CD4-positive, alpha-beta T cell (primary cell): ENCODE measurements around the gene PLEKHA8. TPM values are rescaled to one million over a fixed set of nuclear protein-coding genes. Genes with fewer than 3 reads are reported as not detected.

Experiments used
- ATAC-seq: fragments of 200-7000 bp; cut with Tn5 transposase; one replicate; pipeline ENCODE4 v1.10.0; 2022; ENCODE audit warnings: mild to moderate bottlenecking; ENCODE audit not compliant: poor library complexity
- CTCF ChIA-PET: fragments of 350-600 bp; sonication (Branson Sonifier 250); formaldehyde crosslinking; loops from one replicate; lab custom pipeline; 2021; ENCODE audit warnings: antibody characterized with exemption, inconsistent platforms; lab: Charles Lee
- POLR2A ChIA-PET: fragments of 350-600 bp; sonication (Branson Sonifier 250); formaldehyde crosslinking; loops from one replicate; lab custom pipeline; 2021; ENCODE audit warnings: antibody characterized with exemption, inconsistent platforms; lab: Charles Lee
- DNase-seq, 14 experiments: peaks; one replicate each; pipeline ENCODE4 v3.0.0-alpha.2; 2013 to 2020; ENCODE audit warnings: mixed read lengths in 2 of 14
- H3K27ac ChIP-seq, 2 donors: one replicate each; pipeline versions ENCODE4 v1.5.1 to v1.7.0; 2013; ENCODE audit warnings: low read length in 2 of 2, low read depth in 1 of 2, mild to moderate bottlenecking in 1 of 2
- H3K27me3 ChIP-seq, 2 experiments: 1 replicate in 1 of 2; 2 replicates in 1 of 2; pipeline versions ENCODE4 v1.6.1 to v1.7.0; 2013; ENCODE audit warnings: low read length in 2 of 2, control low read depth in 1 of 2, mild to moderate bottlenecking in 1 of 2, moderate library complexity in 1 of 2; ENCODE audit not compliant: insufficient read depth in 2 of 2, control insufficient read depth in 1 of 2
- H3K36me3 ChIP-seq: one replicate; pipeline ENCODE4 v1.6.1; 2013; ENCODE audit warnings: low read length, control low read depth; ENCODE audit not compliant: insufficient read depth
- H3K4me1 ChIP-seq: one replicate; pipeline ENCODE4 v1.6.1; 2013; ENCODE audit warnings: low read length, control low read depth; ENCODE audit not compliant: insufficient read depth
- H3K4me3 ChIP-seq: one replicate; pipeline ENCODE4 v1.5.1; 2013; ENCODE audit warnings: mild to moderate bottlenecking, low read length, moderate library complexity
- H3K9me3 ChIP-seq, 2 experiments: 1 replicate in 1 of 2; 2 replicates in 1 of 2; pipeline versions ENCODE4 v1.6.1 to v1.7.0; 2013; ENCODE audit warnings: low read length in 2 of 2, mild to moderate bottlenecking in 2 of 2, control low read depth in 1 of 2, moderate library complexity in 1 of 2; ENCODE audit not compliant: control insufficient read depth in 1 of 2, insufficient read depth in 1 of 2
- H3K27ac Mint-ChIP-seq: one replicate; pipeline ENCODE4 v1.8.0; 2020; ENCODE audit warnings: mixed read lengths
- H3K27me3 Mint-ChIP-seq: one replicate; pipeline ENCODE4 v1.8.0; 2021; ENCODE audit warnings: mixed read lengths
- H3K36me3 Mint-ChIP-seq: one replicate; pipeline ENCODE4 v1.8.0; 2021; ENCODE audit warnings: low read depth, mixed read lengths
- H3K4me1 Mint-ChIP-seq: one replicate; pipeline ENCODE4 v1.8.0; 2021; ENCODE audit warnings: low read depth, mixed read lengths
- H3K4me3 Mint-ChIP-seq: one replicate; pipeline ENCODE4 v1.8.0; 2020; ENCODE audit warnings: mild to moderate bottlenecking, mixed read lengths
- H3K9me3 Mint-ChIP-seq: one replicate; pipeline ENCODE4 v1.8.0; 2020; ENCODE audit warnings: mixed read lengths
- intact Hi-C, 2 experiments: fragments of 100-400 bp; cut with DNase I in 1 of 2; cut with micrococcal nuclease in 1 of 2; formaldehyde crosslinking; loops; one replicate each; pipeline versions ENCODE4 v1.15.1 to v1.9.0; 2023 to 2025; cut with DNase I, micrococcal nuclease
- total RNA-seq, 174 experiments: library from RNA in 2 of 174; stranded (reverse) in 2 of 174; gene quantifications; one replicate each; pipeline ENCODE4 v1.2.3 and lab custom pipeline; 2021 to 2026
- TF ChIP-seq, protein P1 (sequence below): fragments of 200-600 bp; IDR thresholded peaks from one replicate; pipeline ENCODE4 v1.8.0; 2022; ENCODE audit warnings: antibody characterized with exemption, mild to moderate bottlenecking

Gene PLEKHA8
- total RNA-seq, 2 experiments from 2014 or later, result 7.0 to 7.4 TPM

DNA sequence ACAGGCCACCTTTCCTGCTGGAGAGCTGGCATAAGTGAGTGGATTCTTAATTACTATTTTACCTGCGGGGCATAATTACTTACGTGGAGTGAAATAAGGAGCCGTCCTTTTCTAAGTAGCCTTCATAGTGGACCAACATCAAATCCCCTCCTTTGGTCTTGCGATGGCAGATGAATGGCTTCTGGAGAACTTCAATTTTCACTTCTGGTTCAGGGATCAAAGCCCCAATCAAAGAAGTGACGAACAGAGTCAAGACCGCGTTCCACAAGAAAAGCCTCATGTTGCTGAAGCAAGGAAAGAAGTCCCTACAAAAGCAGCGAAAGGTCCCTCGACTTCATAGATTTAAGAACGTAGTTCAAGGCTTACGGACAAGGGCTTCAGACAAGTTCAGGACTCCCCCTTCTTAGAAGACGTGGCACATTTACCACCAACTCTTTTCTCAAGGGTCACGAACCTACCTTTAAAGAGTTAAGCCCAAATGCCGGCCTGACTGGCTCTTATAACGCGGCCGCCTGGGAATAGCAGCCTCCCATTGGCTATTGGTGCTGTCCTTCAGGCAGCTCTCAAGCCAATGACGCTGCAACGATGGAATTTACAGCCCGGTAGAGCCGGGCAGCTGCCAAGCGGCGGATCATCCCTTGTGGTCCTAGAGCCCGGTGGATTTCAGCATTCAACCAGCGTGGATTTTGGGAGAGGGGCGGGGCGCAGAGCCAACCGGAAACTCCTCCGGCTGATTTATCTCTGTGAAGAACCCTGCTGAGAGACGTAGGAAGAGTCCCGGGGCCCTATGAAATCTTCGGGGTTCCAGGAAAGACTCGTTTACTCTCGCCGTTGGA, 1.8 kb upstream of the PLEKHA8 start, which contains the start of gene FKBP14:
Gene FKBP14 (minus strand): TSS at position 474 of the 836 bp plus-strand sequence. CDS start 194 bp downstream, at position 280.
- H3K27me3 ChIP-seq, result no peaks in the 10 kb centered on the region
- Mint-ChIP-seq H3K27ac (peak within 1 kb of the TSS; percentile 80), H3K4me1 (peaks cover 42% of the 10 kb centered on the region), H3K4me3 (peak within 1 kb of the TSS; percentile 90), H3K36me3 (peaks cover 27% of the 10 kb centered on the region), H3K27me3 (no peaks in the 10 kb centered on the region), H3K9me3 (no peaks in the 10 kb centered on the region)
- H3K27ac ChIP-seq, result peak within 1 kb of the TSS; percentile 36 to 50
- ATAC-seq (peak; percentile 82), DNase-seq (peak; percentile 76 to 97 (median 88))
- intact Hi-C loops, result loop anchor here (2.0 to 10.0 kb wide), 8 partner anchors 34 to 571 kb away; partner anchors contain the start of genes MTURN (in 1 of the 2) and ZNRF2 (in 1 of the 2)
- peak within 1 kb of the TSS; percentile 70 for H3K4me3 ChIP-seq
- peaks cover 14% of the 10 kb centered on the region for H3K4me1 ChIP-seq
- TF ChIP-seq, protein P1, sequence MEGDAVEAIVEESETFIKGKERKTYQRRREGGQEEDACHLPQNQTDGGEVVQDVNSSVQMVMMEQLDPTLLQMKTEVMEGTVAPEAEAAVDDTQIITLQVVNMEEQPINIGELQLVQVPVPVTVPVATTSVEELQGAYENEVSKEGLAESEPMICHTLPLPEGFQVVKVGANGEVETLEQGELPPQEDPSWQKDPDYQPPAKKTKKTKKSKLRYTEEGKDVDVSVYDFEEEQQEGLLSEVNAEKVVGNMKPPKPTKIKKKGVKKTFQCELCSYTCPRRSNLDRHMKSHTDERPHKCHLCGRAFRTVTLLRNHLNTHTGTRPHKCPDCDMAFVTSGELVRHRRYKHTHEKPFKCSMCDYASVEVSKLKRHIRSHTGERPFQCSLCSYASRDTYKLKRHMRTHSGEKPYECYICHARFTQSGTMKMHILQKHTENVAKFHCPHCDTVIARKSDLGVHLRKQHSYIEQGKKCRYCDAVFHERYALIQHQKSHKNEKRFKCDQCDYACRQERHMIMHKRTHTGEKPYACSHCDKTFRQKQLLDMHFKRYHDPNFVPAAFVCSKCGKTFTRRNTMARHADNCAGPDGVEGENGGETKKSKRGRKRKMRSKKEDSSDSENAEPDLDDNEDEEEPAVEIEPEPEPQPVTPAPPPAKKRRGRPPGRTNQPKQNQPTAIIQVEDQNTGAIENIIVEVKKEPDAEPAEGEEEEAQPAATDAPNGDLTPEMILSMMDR, result no peak
- ChIA-PET CTCF (interaction anchor here (4.3 kb wide), 1 partner anchor 35 kb away, joined by 18 read pairs; no protein-coding TSS in a partner anchor), POLR2A (interaction anchor here (0.6 to 3.3 kb wide), 8 partner anchors 9 to 568 kb away, joined by 3 to 21 read pairs (median 6); partner anchors contain the start of gene NOD1)
- no peaks in the 10 kb centered on the region for H3K9me3 ChIP-seq
- no peaks in the 10 kb centered on the region for H3K36me3 ChIP-seq

DNA sequence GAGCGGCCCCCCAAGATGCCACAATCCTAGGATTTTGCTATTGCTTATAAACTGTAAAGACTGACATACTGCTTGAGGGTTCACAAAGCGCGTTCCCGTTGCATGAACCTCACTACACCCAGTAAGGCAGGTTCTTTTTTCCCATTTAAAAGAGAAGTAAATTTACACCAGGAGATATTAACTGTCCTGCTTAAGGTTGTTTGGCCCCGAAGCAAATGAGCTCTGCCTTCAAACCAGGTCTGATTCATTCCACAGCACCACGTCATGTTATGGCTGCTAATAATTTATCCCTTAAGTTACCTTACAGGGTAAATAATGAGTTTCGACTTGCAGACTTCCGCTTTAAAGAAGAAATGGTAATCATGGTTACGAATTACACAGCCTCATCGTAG, 1.2 kb upstream of the PLEKHA8 start:
- peak overlapping the region; percentile 90 for H3K4me3 Mint-ChIP-seq
- peak overlapping the region; percentile 80 for H3K27ac Mint-ChIP-seq
- intact Hi-C loops, result loop anchor here (2.0 to 10.0 kb wide), 8 partner anchors 35 to 570 kb away; partner anchors contain the start of genes MTURN (in 1 of the 2) and ZNRF2 (in 1 of the 2)
- Histone ChIP-seq H3K27ac (peak overlapping the region; percentile 36 to 50), H3K9me3 (no peaks in the 10 kb centered on the region), H3K36me3 (no peaks in the 10 kb centered on the region), H3K4me1 (peaks cover 14% of the 10 kb centered on the region), H3K27me3 (no peaks in the 10 kb centered on the region), H3K4me3 (peak overlapping the region; percentile 70)
- peaks cover 42% of the 10 kb centered on the region for H3K4me1 Mint-ChIP-seq
- no peaks in the 10 kb centered on the region for H3K9me3 Mint-ChIP-seq
- TF ChIP-seq, protein P1, result no peak
- no peaks in the 10 kb centered on the region for H3K27me3 Mint-ChIP-seq
- ATAC-seq (peak; percentile 42), DNase-seq (peak in 6 of 14 experiments; percentile 13 to 74 (median 55))
- H3K36me3 Mint-ChIP-seq, result peaks cover 27% of the 10 kb centered on the region
- POLR2A ChIA-PET, result interaction anchor here (0.9 to 3.3 kb wide), 9 partner anchors 10 to 567 kb away, joined by 3 to 21 read pairs (median 6); partner anchors contain the start of genes MTURN and NOD1
- CTCF ChIA-PET, result interaction anchor here (4.3 kb wide), 1 partner anchor 35 kb away, joined by 18 read pairs; no protein-coding TSS in a partner anchor

DNA sequence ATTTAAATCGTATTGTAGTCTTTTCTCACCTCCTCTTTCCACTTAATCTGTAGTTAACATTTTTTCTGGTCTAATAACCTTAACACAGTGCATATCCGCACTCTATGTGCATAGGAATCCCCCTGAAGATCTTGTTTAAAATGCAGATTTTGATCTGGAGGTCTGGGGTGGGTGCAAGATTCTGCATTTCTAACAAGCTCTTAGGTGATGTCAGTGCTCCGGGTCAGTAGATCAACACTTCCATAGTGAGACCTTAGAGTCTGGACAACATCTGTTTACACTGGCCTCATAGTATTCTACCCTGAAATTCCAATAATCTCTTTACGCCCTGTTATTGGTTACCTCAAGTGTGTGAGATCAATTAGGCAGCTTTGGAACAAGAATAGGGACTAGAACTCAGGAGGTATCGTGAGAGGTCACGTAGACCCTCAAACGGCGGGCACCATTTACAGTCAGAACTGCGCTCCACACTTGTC, 434 bp upstream of the PLEKHA8 start:
- Histone ChIP-seq H3K27ac (peak overlapping the region; percentile 12 to 52), H3K4me1 (peaks cover 14% of the 10 kb centered on the region), H3K27me3 (no peaks in the 10 kb centered on the region), H3K9me3 (no peaks in the 10 kb centered on the region), H3K4me3 (peak overlapping the region; percentile 70), H3K36me3 (no peaks in the 10 kb centered on the region)
- ATAC-seq (no peak), DNase-seq (no peak)
- Mint-ChIP-seq H3K36me3 (peaks cover 27% of the 10 kb centered on the region), H3K4me1 (peaks cover 42% of the 10 kb centered on the region), H3K27ac (peak overlapping the region; percentile 80), H3K4me3 (peak overlapping the region; percentile 90), H3K27me3 (no peaks in the 10 kb centered on the region), H3K9me3 (no peaks in the 10 kb centered on the region)
- CTCF ChIA-PET, result interaction anchor here (4.3 kb wide), 1 partner anchor 34 kb away, joined by 18 read pairs; no protein-coding TSS in a partner anchor
- POLR2A ChIA-PET, result interaction anchor here (0.9 to 3.3 kb wide), 8 partner anchors 9 to 566 kb away, joined by 3 to 21 read pairs (median 6); partner anchors contain the start of gene MTURN
- TF ChIP-seq, protein P1, result no peak
- intact Hi-C loops, result loop anchor here (2.0 to 10.0 kb wide), 9 partner anchors 33 to 570 kb away; partner anchors contain the start of genes MTURN (in 1 of the 2) and ZNRF2 (in 1 of the 2)
